GM23338 (cell line): ENCODE results near the gene CIAO3. TPM values are rescaled to one million over a fixed set of nuclear protein-coding genes. Genes with fewer than 3 reads are reported as not detected.

Source experiments
- ATAC-seq: fragments of 200-7000 bp; cut with Tn5 transposase; 3 replicates; pipeline ENCODE4 v1.9.1; 2020
- DNase-seq: peaks from one replicate; pipeline ENCODE4 v3.0.0-alpha.2; 2015; ENCODE audit warnings: low spot score
- H2AFZ ChIP-seq: fragments of 200-600 bp; sonication (generic); 2 replicates; pipeline ENCODE4 v1.8.0; 2016; ENCODE audit warnings: antibody characterized with exemption, mild to moderate bottlenecking, moderate library complexity
- H3F3A ChIP-seq: fragments of 200-600 bp; sonication (generic); replicated peaks from 2 replicates; pipeline ENCODE4 v1.8.0; 2017; ENCODE audit warnings: antibody characterized with exemption, mixed run types, low read depth
- H3K27ac ChIP-seq: fragments of 200-600 bp; sonication (generic); 2 replicates; pipeline ENCODE4 v1.6.1; 2016; ENCODE audit warnings: low read depth
- H3K27me3 ChIP-seq: fragments of 200-600 bp; sonication (generic); 2 replicates; pipeline ENCODE4 v1.8.0; 2016; ENCODE audit warnings: mild to moderate bottlenecking, mixed run types, moderate library complexity; ENCODE audit not compliant: insufficient read depth
- H3K36me3 ChIP-seq: fragments of 200-600 bp; sonication (generic); 2 replicates; pipeline ENCODE4 v1.8.0; 2016; ENCODE audit warnings: mild to moderate bottlenecking; ENCODE audit not compliant: insufficient read depth
- H3K4me1 ChIP-seq: fragments of 200-600 bp; sonication (generic); 2 replicates; pipeline ENCODE4 v1.8.0; 2016; ENCODE audit warnings: mild to moderate bottlenecking, moderate library complexity; ENCODE audit not compliant: insufficient read depth
- H3K4me2 ChIP-seq: fragments of 200-600 bp; sonication (generic); 2 replicates; pipeline ENCODE4 v1.7.1; 2017; ENCODE audit warnings: mixed run types
- H3K4me3 ChIP-seq: fragments of 200-600 bp; sonication (generic); 2 replicates; pipeline ENCODE4 v1.6.1; 2016; ENCODE audit warnings: mixed run types
- H3K79me2 ChIP-seq: fragments of 200-600 bp; sonication (generic); replicated peaks from 2 replicates; pipeline ENCODE4 v1.8.0; 2017; ENCODE audit warnings: mild to moderate bottlenecking; ENCODE audit not compliant: insufficient read depth
- H3K9me2 ChIP-seq: fragments of 200-600 bp; sonication (generic); 2 replicates; pipeline ENCODE4 v1.8.0; 2017; ENCODE audit not compliant: insufficient read depth
- H4K20me1 ChIP-seq: fragments of 200-600 bp; sonication (generic); replicated peaks from 2 replicates; pipeline ENCODE4 v1.8.0; 2017; ENCODE audit warnings: mild to moderate bottlenecking; ENCODE audit not compliant: insufficient read depth
- H3K27ac Mint-ChIP-seq: 2 replicates; pipeline ENCODE4 v1.8.0; 2020; ENCODE audit warnings: inconsistent platforms, mild to moderate bottlenecking, moderate library complexity, mixed read lengths
- H3K27me3 Mint-ChIP-seq: 3 replicates; pipeline ENCODE4 v1.8.0; 2022; ENCODE audit warnings: low read depth, mild to moderate bottlenecking, moderate library complexity, mixed read lengths, inconsistent platforms; ENCODE audit not compliant: insufficient read depth, poor library complexity
- H3K36me3 Mint-ChIP-seq: 3 replicates; pipeline ENCODE4 v1.8.0; 2021; ENCODE audit warnings: low read depth, mild to moderate bottlenecking, inconsistent platforms, moderate library complexity, mixed read lengths
- H3K4me1 Mint-ChIP-seq: 3 replicates; pipeline ENCODE4 v1.8.0; 2020; ENCODE audit warnings: mild to moderate bottlenecking, inconsistent platforms, mixed read lengths
- H3K4me3 Mint-ChIP-seq: 3 replicates; pipeline ENCODE4 v1.8.0; 2021; ENCODE audit warnings: moderate library complexity, mild to moderate bottlenecking, inconsistent platforms, mixed read lengths
- H3K9me3 Mint-ChIP-seq: 3 replicates; pipeline ENCODE4 v1.8.0; 2020; ENCODE audit warnings: moderate library complexity, mild to moderate bottlenecking, inconsistent platforms, mixed read lengths
- CREB1 ChIP-seq: fragments of 250-450 bp; sonication (Bioruptor Pico); IDR thresholded peaks from 2 replicates; pipeline ENCODE4 v1.5.0; 2020; ENCODE audit warnings: low read depth, mild to moderate bottlenecking, moderate library complexity
- CTCF ChIP-seq, 2 experiments: fragments of 200-600 bp in 1 of 2; sonication (generic) in 1 of 2; conservative IDR thresholded peaks; 2 replicates each; pipeline versions ENCODE4 v1.5.1 to v1.6.1; 2016 to 2017; ENCODE audit warnings: antibody characterized with exemption in 2 of 2, low read depth in 2 of 2, mild to moderate bottlenecking in 2 of 2, moderate library complexity in 1 of 2
- EZH2 ChIP-seq: fragments of 200-600 bp; sonication (generic); IDR thresholded peaks from one replicate; pipeline ENCODE4 v1.8.0; 2017; ENCODE audit warnings: antibody characterized with exemption, mild to moderate bottlenecking, low read depth; ENCODE audit not compliant: unreplicated experiment
- JUNB ChIP-seq: IDR thresholded peaks from one replicate; pipeline ENCODE4 v1.6.1; 2016; ENCODE audit warnings: antibody characterized with exemption; ENCODE audit not compliant: unreplicated experiment
- NANOG ChIP-seq: IDR thresholded peaks from 2 replicates; pipeline ENCODE4 v1.6.1; 2016; ENCODE audit warnings: antibody characterized with exemption, borderline replicate concordance
- POLR2AphosphoS5 ChIP-seq: IDR thresholded peaks from 2 replicates; pipeline ENCODE4 v1.6.1; 2016; ENCODE audit warnings: antibody characterized with exemption, low read depth
- REST ChIP-seq: IDR thresholded peaks from one replicate; pipeline ENCODE4 v1.6.1; 2018; ENCODE audit warnings: antibody characterized with exemption; ENCODE audit not compliant: unreplicated experiment
- STAT1 ChIP-seq: IDR thresholded peaks from one replicate; pipeline ENCODE4 v1.6.1; 2016; ENCODE audit warnings: antibody characterized with exemption; ENCODE audit not compliant: unreplicated experiment
- ZNF114 ChIP-seq: fragments of 250-450 bp; sonication (Bioruptor Pico); IDR thresholded peaks from 2 replicates; pipeline ENCODE4 v1.5.0; 2020; ENCODE audit warnings: mild to moderate bottlenecking, moderate library complexity
- ZNF331 ChIP-seq: fragments of 250-450 bp; sonication (Bioruptor Pico); IDR thresholded peaks from 2 replicates; pipeline ENCODE4 v1.5.0; 2020; ENCODE audit warnings: low read depth, mild to moderate bottlenecking, moderate library complexity
- ZNF462 ChIP-seq: fragments of 250-450 bp; sonication (Bioruptor Pico); IDR thresholded peaks from 2 replicates; pipeline ENCODE4 v1.5.0; 2020; ENCODE audit warnings: mild to moderate bottlenecking, moderate library complexity
- polyA plus RNA-seq: library from polyadenylated mRNA; unstranded; fragments of >200 nt; fragmentation: Nextera tagmentation; extraction: Ambion mirVana; gene quantifications from 2 replicates; pipeline ENCODE4 v1.2.1, GENCODE V29; 2016
- total RNA-seq: library from RNA; depleted of rRNA; stranded (reverse); fragments of >200 nt; shearing (Covaris generic); gene quantifications from 2 replicates; pipeline ENCODE4 v1.2.3, GENCODE V29; 2014

CIAO3 gene
- total and polyA plus RNA-seq, 2 experiments from 2014 or later: 13.0 to 42.3 TPM

GRCh38 chr16:708019-708418 is 32.8 kb downstream of the CIAO3 start (continued):
- TF ChIP-seq JUNB (no peak), CTCF (conservative IDR thresholded peaks at IDR 0.05; ENCODE audit: low read depth in 2 of 2) (no peak), POLR2AphosphoS5 (no peak), STAT1 (no peak)

- Histone ChIP-seq H3K4me2 (peak overlapping the region; percentile 94; the same call in 1 of the 2 replicates), H3K27me3 (peaks cover 71% of the 10 kb centered on the region), H3K36me3 (no peaks in the 10 kb centered on the region), H4K20me1 (no peaks in the 10 kb centered on the region; the same call in 1 of the 2 replicates), H3K9me2 (no peaks in the 10 kb centered on the region), H3K4me1 (no peaks in the 10 kb centered on the region), H3K79me2 (no peaks in the 10 kb centered on the region), H2AFZ (no peak overlapping the region), H3K27ac (no peak overlapping the region), H3K4me3 (peak overlapping the region; percentile 67; the same call in 1 of the 2 replicates), H3F3A (0 out of 2 replicates have a peak, but pooled peaks cover 6% of the 10 kb centered on the region)
- Mint-ChIP-seq H3K36me3 (no peaks in the 10 kb centered on the region), H3K27me3 (peaks cover 63% of the 10 kb centered on the region), H3K9me3 (no peaks in the 10 kb centered on the region), H3K4me3 (peak overlapping the region; percentile 74), H3K4me1 (no peaks in the 10 kb centered on the region; the same call in 2 of the 3 replicates), H3K27ac (no peak overlapping the region)
- DNase-seq: no peak
- ATAC-seq: no peak
- no peak for TF ChIP-seq ZNF114 (CRISPR knock-in tag)
- TF ChIP-seq REST: no peak
- TF ChIP-seq NANOG: no peak
- TF ChIP-seq CREB1: no peak
- TF ChIP-seq ZNF462 (CRISPR knock-in tag): no peak
- TF ChIP-seq JUNB: no peak
- no peak for TF ChIP-seq STAT1
- no peak for TF ChIP-seq ZNF331
- no peak for TF ChIP-seq CTCF (conservative IDR thresholded peaks at IDR 0.05; ENCODE audit: low read depth in 2 of 2)
- TF ChIP-seq POLR2AphosphoS5: no peak
- TF ChIP-seq EZH2: no peak
These were observed 33.7 kb downstream of the CIAO3 start for GRCh38 chr16:707062-707538.
